GM12878 (cell line): ENCODE measurements around the gene EIF6. TPM values are rescaled to one million over a fixed set of nuclear protein-coding genes. Genes with fewer than 3 reads are reported as not detected.

Experiments
- ATAC-seq: fragments of 200-7000 bp; cut with Tn5 transposase; 3 replicates; pipeline ENCODE4 v1.9.1; 2020; ENCODE audit warnings: mild to moderate bottlenecking, moderate library complexity
- BruUV-seq: library from RNA; stranded (reverse); fragments of 400-500 nt; replicated peaks from 2 replicates; lab custom pipeline; 2021; lab: Mats Ljungman, UMichigan
- CTCF ChIA-PET: fragments of 300-600 bp; sonication (Branson Sonifier 250); formaldehyde crosslinking; extraction: SDS; loops from one replicate; lab custom pipeline; 2021; ENCODE audit warnings: inconsistent platforms; lab: Yijun Ruan, JAX
- POLR2A ChIA-PET: fragments of 350-600 bp; formaldehyde crosslinking; extraction: SDS; loops from one replicate; lab custom pipeline; 2021; ENCODE audit warnings: inconsistent platforms; lab: Charles Lee
- RAD21 ChIA-PET: fragments of 300-600 bp; sonication (Branson Sonifier 250); formaldehyde crosslinking; loops from one replicate; lab custom pipeline; 2023; ENCODE audit warnings: antibody characterized with exemption; ENCODE audit not compliant: unreplicated experiment; lab: Charles Lee
- SMC1A ChIA-PET: fragments of 300-600 bp; sonication (Branson Sonifier 250); formaldehyde crosslinking; loops from one replicate; lab custom pipeline; 2023; ENCODE audit not compliant: unreplicated experiment, uncharacterized antibody; lab: Charles Lee
- DNase-seq: peaks from one replicate; pipeline ENCODE4 v3.0.0-alpha.2; 2011; ENCODE audit warnings: low read depth, low spot score
- FAIRE-seq: peaks from 3 replicates; lab custom pipeline; 2011; peaks lifted over from hg19 to GRCh38; lab: Jason Lieb, UNC
- H2AFZ ChIP-seq: 2 replicates; pipeline ENCODE4 v1.6.0; 2011; ENCODE audit warnings: low read depth, low read length, control low read depth; ENCODE audit not compliant: control insufficient read depth
- H3K27ac ChIP-seq: 2 replicates; pipeline ENCODE4 v1.5.1; 2011; ENCODE audit warnings: control low read depth; ENCODE audit not compliant: control insufficient read depth, insufficient read depth
- H3K27me3 ChIP-seq, 2 experiments: replicated peaks in 1 of 2; 2 replicates each; pipeline versions ENCODE4 v1.6.0 to v1.6.1; 2011; ENCODE audit warnings: low read length in 1 of 2; ENCODE audit not compliant: control insufficient read depth in 2 of 2, insufficient read depth in 2 of 2
- H3K36me3 ChIP-seq, 2 experiments: 2 replicates each; pipeline ENCODE4 v1.5.1; 2011; ENCODE audit warnings: low read length in 1 of 2; ENCODE audit not compliant: control insufficient read depth in 2 of 2, insufficient read depth in 2 of 2
- H3K4me1 ChIP-seq: 2 replicates; pipeline ENCODE4 v1.6.1; 2011; ENCODE audit warnings: mild to moderate bottlenecking, low read length, moderate library complexity, mixed read lengths; ENCODE audit not compliant: control insufficient read depth, insufficient read depth
- H3K4me2 ChIP-seq: 2 replicates; pipeline ENCODE4 v1.6.0; 2011; ENCODE audit warnings: control low read depth; ENCODE audit not compliant: control insufficient read depth, insufficient read depth
- H3K4me3 ChIP-seq: fragments of 200-600 bp; sonication (generic); 2 replicates; pipeline ENCODE4 v1.5.1; 2016
- H3K79me2 ChIP-seq: 2 replicates; pipeline ENCODE4 v1.6.0; 2011; ENCODE audit warnings: low read length; ENCODE audit not compliant: control insufficient read depth, insufficient read depth
- H3K9ac ChIP-seq: 2 replicates; pipeline ENCODE4 v1.8.0; 2011; ENCODE audit warnings: low read length, control low read depth, mixed read lengths; ENCODE audit not compliant: control insufficient read depth, insufficient read depth
- H3K9me3 ChIP-seq: replicated peaks from 3 replicates; pipeline ENCODE4 v1.5.1; 2011; ENCODE audit warnings: mild to moderate bottlenecking, low read length; ENCODE audit not compliant: control insufficient read depth, insufficient read depth
- H4K20me1 ChIP-seq: 2 replicates; pipeline ENCODE4 v1.6.0; 2011; ENCODE audit not compliant: control insufficient read depth, insufficient read depth
- BCL3 ChIP-seq: IDR thresholded peaks from 2 replicates; pipeline ENCODE4 v1.6.1; 2011; ENCODE audit warnings: borderline replicate concordance, low read depth, mild to moderate bottlenecking, moderate library complexity, low read length; ENCODE audit not compliant: insufficient read depth, poor library complexity, severe bottlenecking
- CTCF ChIP-seq, 3 experiments: IDR thresholded peaks in 2 of 3; conservative IDR thresholded peaks in 1 of 3; 2 replicates each; pipeline ENCODE4 v1.5.1; 2011; ENCODE audit warnings: low read depth in 3 of 3, low read length in 3 of 3, mild to moderate bottlenecking in 3 of 3, control low read depth in 2 of 3, moderate library complexity in 2 of 3, inconsistent platforms in 1 of 3, mixed read lengths in 1 of 3; ENCODE audit not compliant: control insufficient read depth in 2 of 3, insufficient read depth in 1 of 3; ENCODE audit errors: extremely low read depth in 1 of 3
- E2F8 ChIP-seq: fragments of 450-650 bp; IDR thresholded peaks from 2 replicates; pipeline ENCODE4 v1.6.1; 2018; ENCODE audit warnings: mild to moderate bottlenecking, low read depth, moderate library complexity; ENCODE audit not compliant: partially characterized antibody
- ELK1 ChIP-seq: IDR thresholded peaks from 2 replicates; pipeline ENCODE4 v1.6.1; 2012; ENCODE audit warnings: low read depth, low read length, improper control_type of control experiment
- JUNB ChIP-seq: IDR thresholded peaks from 2 replicates; pipeline ENCODE4 v1.6.1; 2016; ENCODE audit warnings: antibody characterized with exemption, mild to moderate bottlenecking
- PAX5 ChIP-seq: IDR thresholded peaks from 2 replicates; pipeline ENCODE4 v1.6.1; 2011; ENCODE audit warnings: low read depth, low read length, borderline replicate concordance
- ZBTB4 ChIP-seq: fragments of 450-650 bp; formaldehyde crosslinking; IDR thresholded peaks from 2 replicates; pipeline ENCODE4 v1.4.0; 2022; ENCODE audit warnings: mild to moderate bottlenecking, moderate library complexity
- WGBS: methylation state at CpG from one replicate; pipeline ENCODE4 v1.1.6; 2016; ENCODE audit warnings: low lambda C conversion rate; ENCODE audit not compliant: insufficient replicate concordance, insufficient coverage; ENCODE audit errors: missing lambda C conversion rate; 5-methylcytosine and 5-hydroxymethylcytosine counted together
- in situ Hi-C: fragments of 300-500 bp; cut with MboI; formaldehyde crosslinking; loops from 9 replicates; pipeline ENCODE4 v1.14.3; 2018; ENCODE audit warnings: mixed read lengths
- intact Hi-C: fragments of 100-400 bp; cut with micrococcal nuclease; formaldehyde crosslinking; loops from one replicate; pipeline ENCODE4 v1.14.2; 2022; ENCODE audit not compliant: unreplicated experiment
- polyA plus RNA-seq, 11 experiments: library from polyadenylated mRNA; depleted of rRNA in 4 of 11; unstranded in 6 of 11; stranded (reverse) in 5 of 11; fragments of >200 nt; fragmentation: Nextera tagmentation in 4 of 11; fragmentation: Illumina TruSeq in 1 of 11; extraction: Ambion mirVana in 4 of 11; extraction: Trizol in 1 of 11; gene quantifications; 1 replicate in 1 of 11; 2 replicates in 10 of 11; pipeline versions ENCODE4 v1.2.1 to v1.2.3, GENCODE V29; 2011 to 2016; ENCODE audit warnings: inconsistent platforms in 2 of 11, missing spikeins in 2 of 11, low read depth in 1 of 11
- total RNA-seq, 4 experiments: library from RNA; depleted of rRNA in 3 of 4; stranded (reverse); fragments of >200 nt in 3 of 4; fragmentation: Illumina TruSeq in 1 of 4; extraction: Trizol in 1 of 4; gene quantifications; 2 replicates each; pipeline versions ENCODE4 v1.2.1 to v1.2.3, GENCODE V29; 2013 to 2021

EIF6 gene
- total and polyA plus RNA-seq, 10 of the 15 experiments (the other 5 are each of a cell fraction or from before 2014, with no cell fraction given): 127 to 607 (median 197) TPM

- H3K9me3 ChIP-seq: no peaks in the 10 kb centered on the region
- H3K4me3 ChIP-seq: no peak overlapping the region
- ChIA-PET RAD21 (no interaction called here), SMC1A (no interaction called here), CTCF (interaction anchor here (1.3 kb wide), 1 partner anchor 9 kb away, joined by 4 read pairs; no protein-coding TSS in a partner anchor), POLR2A (interaction anchor here (0.7 kb wide), 1 partner anchor 16 kb away, joined by 4 read pairs; no protein-coding TSS in a partner anchor)
- H4K20me1 ChIP-seq: no peaks in the 10 kb centered on the region
- H3K4me2 ChIP-seq: no peak overlapping the region
- no peaks in the 10 kb centered on the region for H3K27me3 ChIP-seq
- in situ Hi-C loops (no loop called here), intact Hi-C loops (no loop called here)
- no TSS peak for BruUV-seq
- DNase-seq (no peak), ATAC-seq (no peak), FAIRE-seq (no peak)
- H3K9ac ChIP-seq: no peak overlapping the region
- peaks cover 3% of the 10 kb centered on the region; the same call in 1 of the 2 replicates for H3K4me1 ChIP-seq
- H3K79me2 ChIP-seq: peaks cover 24% of the 10 kb centered on the region
- WGBS: 82% methylated on average over 12 of the region's 12 CpGs
- no peak overlapping the region for H2AFZ ChIP-seq
- H3K36me3 ChIP-seq: no peaks in the 10 kb centered on the region; a peak in 1 of 4 replicates
- H3K27ac ChIP-seq: no peak overlapping the region
- TF ChIP-seq BCL3 (no peak), ZBTB4 (CRISPR knock-in tag) (no peak), JUNB (no peak), CTCF (IDR thresholded peaks at IDR 0.05 in 2 of 3, conservative IDR thresholded peaks at IDR 0.05 in 1 of 3; ENCODE audit: control insufficient read depth in 2 of 3, extremely low read depth in 1 of 3, insufficient read depth in 1 of 3, low read depth in 3 of 3, low read length in 3 of 3) (no peak), E2F8 (no peak), ELK1 (no peak), PAX5 (no peak)
Observed at GRCh38 chr20:35286077-35286898, 1.7 kb upstream of the EIF6 start.
